ENCODE data around the gene PIP5KL1.

PIP5KL1 gene

DNA sequence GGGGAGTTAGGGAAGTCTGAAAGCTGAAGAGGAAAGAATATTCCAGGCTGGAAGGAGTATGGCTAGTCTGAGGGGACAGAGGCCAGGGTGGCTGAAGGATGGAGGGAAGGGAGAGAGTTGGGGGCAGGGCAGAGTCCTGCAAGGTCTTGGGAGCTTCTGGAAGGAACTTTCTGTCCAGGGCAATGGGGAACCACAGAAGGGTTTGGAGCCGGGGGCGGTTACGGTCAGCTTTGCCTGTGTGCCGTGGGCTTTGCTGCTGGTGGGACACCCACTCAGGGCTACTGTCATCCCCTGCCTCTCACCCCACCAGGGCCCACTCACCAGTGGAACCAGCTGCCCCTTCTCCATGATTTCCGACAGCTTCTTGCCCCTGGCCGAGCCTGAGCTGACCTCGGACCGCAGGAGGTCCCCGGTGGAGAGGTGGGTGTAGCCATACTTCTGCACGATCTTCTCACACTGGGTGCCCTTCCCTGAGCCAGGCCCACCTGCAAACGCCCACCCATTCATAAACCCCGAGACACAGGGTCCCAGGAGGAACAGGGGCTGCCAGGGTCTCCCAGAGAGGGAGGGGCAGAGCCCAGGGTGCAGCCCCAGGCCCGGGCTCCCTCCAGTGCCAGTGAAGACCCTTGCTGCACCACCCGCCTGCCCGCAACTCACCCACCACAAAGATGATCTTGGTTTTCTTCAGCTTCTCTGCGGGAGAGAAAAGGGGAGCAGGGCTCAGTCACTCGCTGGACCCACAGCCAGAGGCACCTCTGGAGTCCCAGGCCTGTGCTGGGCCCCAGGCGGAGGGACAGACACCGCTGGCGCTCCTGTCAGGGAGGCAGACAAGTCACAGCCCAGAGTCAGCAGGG, 58.0 kb downstream of the PIP5KL1 start:
- peaks cover 11 to 24% of the 10 kb centered on the region in 2 donors for H3K4me1 ChIP-seq (ENCODE audit: control insufficient read depth in 1 of 2, insufficient read depth in 2 of 2, low read length in 2 of 2)
- H3K9ac ChIP-seq (ENCODE audit: low read depth in 1 of 2, low read length in 2 of 2): no peak overlapping the region
- H3K27me3 ChIP-seq (ENCODE audit: control insufficient read depth in 1 of 2, insufficient read depth in 2 of 2, low read length in 2 of 2): no peaks in the 10 kb centered on the region
- H3K36me3 ChIP-seq (ENCODE audit: control insufficient read depth in 1 of 2, insufficient read depth in 2 of 2, low read length in 2 of 2): peaks cover 0 to 5% of the 10 kb centered on the region in 2 donors
- H3K9me3 ChIP-seq (ENCODE audit: control insufficient read depth in 1 of 2, low read length in 2 of 2): no peaks in the 10 kb centered on the region
- H3K4me3 ChIP-seq (ENCODE audit: low read depth in 1 of 2, low read length in 2 of 2): no peak overlapping the region
- H3K27ac ChIP-seq (ENCODE audit: low read depth, low read length): no peak overlapping the region

DNA sequence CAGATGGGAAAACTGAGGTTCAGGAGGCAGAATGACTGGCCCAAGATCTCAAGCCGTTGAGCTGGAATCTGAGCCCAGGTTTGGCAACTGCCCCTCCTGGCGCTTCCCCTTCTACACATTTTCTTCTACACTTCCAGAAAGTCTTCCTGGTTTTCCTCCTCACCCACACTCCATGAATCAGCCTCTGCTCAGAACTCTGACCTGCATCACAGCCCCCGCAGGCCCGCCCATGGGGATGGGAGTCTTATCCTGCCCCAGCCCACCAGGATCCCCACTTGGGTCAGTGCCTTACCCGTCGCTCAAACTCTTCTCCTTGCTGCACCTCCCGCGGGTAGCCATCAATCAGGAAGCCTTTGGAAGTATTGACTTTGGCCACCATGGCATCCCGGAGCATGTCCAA, 59.0 kb downstream of the PIP5KL1 start:
- Histone ChIP-seq H3K9ac (ENCODE audit: low read depth in 1 of 2, low read length in 2 of 2) (no peak overlapping the region), H3K36me3 (ENCODE audit: control insufficient read depth in 1 of 2, insufficient read depth in 2 of 2, low read length in 2 of 2) (peaks cover 0 to 5% of the 10 kb centered on the region in 2 donors), H3K9me3 (ENCODE audit: control insufficient read depth in 1 of 2, low read length in 2 of 2) (no peaks in the 10 kb centered on the region), H3K4me3 (ENCODE audit: low read depth in 1 of 2, low read length in 2 of 2) (no peak overlapping the region), H3K27ac (ENCODE audit: low read depth, low read length) (no peak overlapping the region), H3K4me1 (ENCODE audit: control insufficient read depth in 1 of 2, insufficient read depth in 2 of 2, low read length in 2 of 2) (peaks cover 5 to 16% of the 10 kb centered on the region in 2 donors), H3K27me3 (ENCODE audit: control insufficient read depth in 1 of 2, insufficient read depth in 2 of 2, low read length in 2 of 2) (no peaks in the 10 kb centered on the region)

DNA sequence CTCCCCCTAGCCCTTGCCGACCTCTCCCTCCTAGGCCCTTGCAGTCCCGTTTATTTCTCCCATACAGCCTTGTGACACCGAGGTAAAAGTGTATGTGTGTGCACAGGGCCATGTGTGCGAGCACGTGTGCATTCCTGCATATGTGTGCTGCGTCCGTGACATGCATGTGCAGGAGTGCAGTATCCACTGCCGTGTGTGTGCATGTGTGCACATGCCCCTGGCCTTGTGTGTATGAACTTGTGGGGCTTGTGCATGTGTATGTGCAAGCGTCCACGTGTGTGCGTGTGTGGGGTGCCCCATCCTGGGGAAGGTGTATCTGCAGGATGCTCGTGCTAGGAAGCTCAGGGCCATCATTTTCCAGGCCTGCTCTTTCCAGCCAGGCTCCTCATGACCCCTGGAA, 59.7 kb downstream of the PIP5KL1 start:
- Histone ChIP-seq H3K36me3 (ENCODE audit: control insufficient read depth in 1 of 2, insufficient read depth in 2 of 2, low read length in 2 of 2) (peaks cover 0 to 5% of the 10 kb centered on the region in 2 donors), H3K4me1 (ENCODE audit: control insufficient read depth in 1 of 2, insufficient read depth in 2 of 2, low read length in 2 of 2) (peaks cover under 1 to 13% of the 10 kb centered on the region in 2 donors), H3K27ac (ENCODE audit: low read depth, low read length) (no peak overlapping the region)

More for the DNA sequence above, 59.7 kb downstream of the PIP5KL1 start:
- Histone ChIP-seq H3K9me3 (ENCODE audit: control insufficient read depth in 1 of 2, low read length in 2 of 2) (no peaks in the 10 kb centered on the region), H3K4me3 (ENCODE audit: low read depth in 1 of 2, low read length in 2 of 2) (no peak overlapping the region), H3K9ac (ENCODE audit: low read depth in 1 of 2, low read length in 2 of 2) (no peak overlapping the region), H3K27me3 (ENCODE audit: control insufficient read depth in 1 of 2, insufficient read depth in 2 of 2, low read length in 2 of 2) (no peaks in the 10 kb centered on the region)

All from duodenal mucosa (tissue), 2 donors.